GM18909 (cell line): Measurements from ENCODE around the gene LZTS2.
A peak's percentile ranks its signal among the peaks of the same experiment; 100 is the strongest.

Source experiments
- ATAC-seq: cut with Tn5 transposase; IDR thresholded peaks from one replicate; pipeline ENCODE4 v1.9.1; 2021; ENCODE audit warnings: mild to moderate bottlenecking; ENCODE audit not compliant: unreplicated experiment, poor library complexity

Gene LZTS2

GRCh38 chr10:101011517-101012423 is 12.2 kb downstream of the LZTS2 start:
- no peak for ATAC-seq

- ATAC-seq = peak; percentile 76
These were observed 13.1 kb downstream of the LZTS2 start for GRCh38 chr10:101012525-101013364.

- ATAC-seq = no peak
These were observed 13.8 kb downstream of the LZTS2 start for GRCh38 chr10:101013365-101013825.

DNA sequence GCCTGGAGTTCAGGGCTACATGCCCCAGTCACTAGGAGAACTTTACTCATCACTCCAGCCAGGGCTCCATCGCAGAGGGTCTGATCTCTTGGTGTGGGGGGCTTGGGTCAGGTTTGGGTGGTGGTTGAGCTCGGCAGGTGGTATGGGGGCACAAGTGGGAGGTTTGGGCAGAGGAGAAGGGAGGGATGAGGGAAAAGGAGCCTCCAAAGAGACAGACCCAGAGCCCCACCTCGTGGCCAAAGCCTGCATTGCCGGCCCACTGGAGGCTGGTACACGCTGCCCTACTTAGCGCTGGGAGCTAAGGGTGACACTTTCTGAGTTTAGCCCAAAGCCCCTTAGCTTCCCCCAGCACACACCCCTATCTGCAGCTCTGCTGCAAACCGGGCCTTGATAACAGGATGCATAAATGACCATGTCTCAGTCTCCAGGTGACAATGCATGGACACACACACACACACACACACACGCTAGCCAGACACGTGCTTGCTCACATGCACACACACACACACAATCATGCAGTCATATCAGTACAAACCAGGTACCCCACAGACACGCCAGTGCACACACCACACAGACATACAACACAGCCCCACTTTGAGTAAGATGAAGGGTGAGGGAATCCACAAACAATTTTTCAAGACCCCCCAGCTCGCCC is 14.7 kb downstream of the LZTS2 start:
- ATAC-seq = peak; percentile 47

- ATAC-seq = no peak
These were observed 15.5 kb downstream of the LZTS2 start for GRCh38 chr10:101014966-101015581.

GRCh38 chr10:101015582-101015973 is 16.0 kb downstream of the LZTS2 start:
- no peak for ATAC-seq

DNA sequence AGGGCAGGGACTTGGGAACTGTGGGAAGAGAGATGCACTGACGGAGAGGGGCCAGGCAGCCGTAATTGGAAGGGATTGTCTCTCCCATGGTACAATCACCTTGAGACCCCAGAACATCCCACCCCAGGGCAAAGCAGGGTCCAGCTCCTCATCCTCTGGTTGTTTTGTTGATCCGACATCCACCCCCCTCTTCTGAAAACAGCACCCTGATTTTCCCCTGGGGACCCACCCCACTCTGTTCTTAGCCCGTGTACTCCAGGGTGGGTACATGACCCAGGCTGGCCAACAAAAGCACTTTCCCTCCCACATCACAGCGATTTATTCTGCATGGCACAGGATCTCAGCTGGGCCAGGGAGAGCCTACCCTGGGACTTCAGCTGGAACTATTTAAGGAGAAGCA is 17.2 kb downstream of the LZTS2 start:
- ATAC-seq = no peak

DNA sequence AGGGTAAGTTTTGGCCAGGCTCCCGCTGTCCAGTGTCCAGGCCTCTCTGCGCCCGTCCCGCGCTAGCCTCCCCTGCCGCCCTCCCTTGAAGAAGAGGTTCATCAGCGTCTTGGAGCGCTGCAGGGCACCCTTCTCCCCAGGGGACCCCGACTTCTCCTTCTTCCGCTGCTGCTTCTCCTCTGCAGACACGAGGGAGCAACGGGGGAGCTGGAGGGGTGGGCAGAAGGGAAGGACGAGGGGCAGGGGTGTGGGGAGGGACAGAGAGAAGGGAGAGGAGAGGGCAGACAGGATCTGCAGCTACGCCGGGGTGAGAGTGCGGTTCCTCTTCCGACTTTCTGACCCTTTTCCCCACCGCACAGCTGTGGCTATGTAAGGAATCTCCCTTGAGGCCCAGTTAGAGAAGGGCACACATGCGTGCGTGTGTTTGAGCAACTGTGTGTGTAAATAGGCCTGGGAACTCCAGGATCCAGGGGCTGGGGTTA is 18.6 kb downstream of the LZTS2 start:
- ATAC-seq = no peak

DNA sequence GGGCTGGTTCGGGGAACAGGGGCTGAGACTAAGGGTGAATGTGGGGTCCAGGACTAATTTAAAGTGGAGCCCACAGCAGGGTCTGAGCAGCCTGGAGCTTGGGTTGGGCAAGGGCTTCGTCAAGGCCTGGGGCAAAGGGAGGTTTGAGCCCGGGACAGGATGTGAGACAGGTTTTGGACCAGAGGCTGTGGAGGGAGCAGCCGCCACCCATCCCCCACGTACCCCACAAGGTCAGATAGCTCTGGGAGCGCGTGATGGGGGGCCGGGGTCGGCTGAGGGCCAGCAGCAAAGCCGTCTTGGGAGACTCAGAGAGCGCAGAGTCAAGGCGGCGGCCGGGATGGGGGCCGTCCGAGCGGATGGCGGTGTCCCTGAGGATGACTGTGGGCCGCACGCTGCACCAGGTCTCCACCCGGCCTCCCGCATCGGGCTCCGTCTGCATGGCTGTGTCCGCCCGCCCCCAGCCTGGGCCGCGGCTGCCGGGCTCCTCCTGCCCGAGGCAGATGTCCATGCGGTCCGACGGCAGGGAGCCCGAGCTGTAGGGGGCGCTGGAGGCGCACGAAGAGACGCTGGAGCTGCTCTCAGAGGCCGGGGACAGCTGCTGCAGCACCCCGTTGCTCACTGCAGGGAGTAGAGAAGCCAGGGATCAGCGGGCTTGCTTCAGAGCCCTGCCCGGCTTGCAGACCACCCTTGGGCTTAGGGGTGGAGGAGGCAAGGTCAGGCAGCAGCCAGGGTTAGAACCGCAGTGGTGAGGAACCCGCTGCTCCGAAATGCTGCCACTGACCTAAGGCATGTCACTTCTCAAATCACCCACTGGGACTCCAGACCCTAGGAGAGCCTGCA is 19.2 kb downstream of the LZTS2 start:
- no peak for ATAC-seq

DNA sequence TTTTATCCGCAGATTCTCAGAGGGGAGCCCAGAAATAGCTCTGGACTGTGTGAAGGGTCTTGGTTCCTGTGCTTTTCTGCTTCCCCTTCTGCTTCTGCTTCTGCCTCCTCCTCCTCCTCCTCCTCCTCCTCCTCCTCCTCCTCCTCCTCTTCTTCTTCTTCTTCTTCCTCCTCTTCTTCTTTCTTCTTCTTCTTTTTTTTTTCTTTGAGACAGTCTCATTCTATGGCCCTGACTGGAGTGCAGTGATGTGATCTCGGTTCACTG is 19.8 kb downstream of the LZTS2 start:
- no peak for ATAC-seq

DNA sequence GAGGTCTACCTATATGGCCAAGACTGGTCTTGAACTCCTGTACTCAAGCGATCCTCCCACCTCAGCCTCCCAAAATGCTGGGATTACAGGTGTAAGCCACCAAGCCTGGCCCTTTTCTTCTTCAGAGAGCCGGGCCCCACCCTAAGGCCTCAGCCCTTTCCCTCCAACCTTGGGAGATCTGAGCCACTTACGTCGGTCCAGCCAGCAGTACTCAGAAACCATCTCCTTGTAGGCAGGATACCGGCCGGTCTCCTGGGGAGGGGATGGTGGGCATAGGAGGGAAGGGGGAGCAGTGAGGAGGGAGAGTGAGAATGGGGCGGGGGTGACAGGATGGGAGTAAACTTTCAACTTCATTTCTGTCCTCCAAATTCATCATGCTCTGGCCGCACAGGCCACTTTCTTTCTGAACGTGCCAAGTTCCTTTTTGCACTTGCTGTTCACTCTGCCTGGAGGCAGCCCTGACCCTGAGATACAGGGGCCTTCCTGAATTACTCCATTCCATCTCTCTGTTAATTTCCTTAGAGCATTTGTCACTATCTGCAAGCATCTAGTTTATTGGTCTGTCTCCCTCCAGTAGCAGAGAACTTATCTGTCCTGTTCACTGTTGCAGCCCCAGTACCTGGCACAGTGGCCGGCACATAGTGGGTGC is 20.9 kb downstream of the LZTS2 start:
- ATAC-seq = no peak

DNA sequence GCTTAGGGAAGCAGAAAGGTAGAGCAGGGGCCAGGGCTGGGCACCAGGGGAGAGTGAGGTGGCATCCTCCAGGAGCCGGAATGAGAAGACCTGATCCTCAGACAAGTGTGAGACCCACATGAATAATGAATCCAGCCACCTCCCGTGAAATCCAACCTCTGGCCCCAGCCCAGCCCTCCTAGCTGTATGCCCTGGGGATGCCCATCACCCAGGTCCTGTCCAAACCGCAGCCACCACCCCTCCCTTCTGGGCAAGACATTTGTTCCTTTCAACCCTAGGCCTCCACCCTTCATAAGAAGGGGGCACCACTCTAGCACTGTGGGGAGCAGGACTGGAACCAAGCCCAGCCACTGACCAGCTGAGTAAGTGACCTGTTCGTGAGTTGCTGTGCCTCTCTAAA is 21.6 kb downstream of the LZTS2 start:
- no peak for ATAC-seq

DNA sequence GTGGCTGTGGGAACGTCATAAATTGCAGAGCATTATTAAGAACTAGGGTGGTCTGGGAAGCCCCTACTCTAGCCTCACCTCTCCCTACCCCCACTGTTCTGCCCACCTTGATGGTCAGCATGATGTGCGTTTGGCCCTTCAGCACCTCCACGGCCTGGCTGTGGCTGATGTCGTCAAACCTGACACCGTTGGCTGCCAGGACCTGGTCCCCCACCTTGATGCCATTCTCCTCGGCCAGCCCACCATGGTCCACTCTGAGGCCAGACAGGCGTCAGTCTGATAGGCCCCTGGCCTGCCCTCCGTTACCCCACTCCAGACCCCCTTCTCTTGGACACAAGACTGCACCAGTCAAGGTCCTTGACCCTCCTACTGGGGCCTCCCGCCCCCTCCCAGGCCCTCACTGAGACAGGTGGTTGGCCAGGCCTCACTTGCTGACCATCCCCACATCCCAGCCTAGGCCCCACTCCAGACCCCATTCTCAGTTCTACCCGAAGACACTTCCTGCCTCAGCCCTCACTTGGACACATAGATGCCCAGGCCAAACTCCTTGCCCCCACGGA is 22.2 kb downstream of the LZTS2 start:
- no peak for ATAC-seq

GRCh38 chr10:101022967-101023705 is 23.5 kb downstream of the LZTS2 start:
- ATAC-seq = no peak

DNA sequence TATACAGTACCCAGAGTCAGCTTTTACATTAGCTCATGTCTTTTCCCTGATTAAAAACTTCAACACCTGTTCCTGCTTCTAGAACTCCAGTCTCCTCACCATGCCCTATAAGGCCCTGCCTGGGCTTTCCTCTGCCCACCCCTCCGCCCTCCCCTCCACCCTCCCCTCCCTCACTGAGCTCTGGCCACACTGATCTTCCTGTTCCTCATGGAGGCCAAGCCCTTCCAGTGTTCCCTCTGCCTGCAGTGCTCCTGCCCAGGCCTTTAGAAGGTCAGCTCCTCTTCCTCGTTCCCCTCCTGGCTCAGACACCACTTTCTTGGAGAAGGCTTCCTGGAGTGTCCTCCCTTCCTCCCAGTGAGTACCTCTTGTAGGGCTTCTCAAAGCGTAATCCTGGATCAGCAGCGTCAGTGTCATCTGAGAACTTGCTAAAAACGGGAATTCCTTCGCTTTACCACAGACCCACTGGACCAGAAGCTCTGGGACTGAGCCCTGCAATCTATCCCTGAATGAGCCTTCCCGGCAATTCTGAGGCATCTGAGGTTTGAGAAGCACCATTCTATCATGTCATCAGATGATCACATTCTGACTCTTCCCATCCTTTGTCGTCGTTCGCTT is 27.6 kb downstream of the LZTS2 start:
- ATAC-seq = no peak

DNA sequence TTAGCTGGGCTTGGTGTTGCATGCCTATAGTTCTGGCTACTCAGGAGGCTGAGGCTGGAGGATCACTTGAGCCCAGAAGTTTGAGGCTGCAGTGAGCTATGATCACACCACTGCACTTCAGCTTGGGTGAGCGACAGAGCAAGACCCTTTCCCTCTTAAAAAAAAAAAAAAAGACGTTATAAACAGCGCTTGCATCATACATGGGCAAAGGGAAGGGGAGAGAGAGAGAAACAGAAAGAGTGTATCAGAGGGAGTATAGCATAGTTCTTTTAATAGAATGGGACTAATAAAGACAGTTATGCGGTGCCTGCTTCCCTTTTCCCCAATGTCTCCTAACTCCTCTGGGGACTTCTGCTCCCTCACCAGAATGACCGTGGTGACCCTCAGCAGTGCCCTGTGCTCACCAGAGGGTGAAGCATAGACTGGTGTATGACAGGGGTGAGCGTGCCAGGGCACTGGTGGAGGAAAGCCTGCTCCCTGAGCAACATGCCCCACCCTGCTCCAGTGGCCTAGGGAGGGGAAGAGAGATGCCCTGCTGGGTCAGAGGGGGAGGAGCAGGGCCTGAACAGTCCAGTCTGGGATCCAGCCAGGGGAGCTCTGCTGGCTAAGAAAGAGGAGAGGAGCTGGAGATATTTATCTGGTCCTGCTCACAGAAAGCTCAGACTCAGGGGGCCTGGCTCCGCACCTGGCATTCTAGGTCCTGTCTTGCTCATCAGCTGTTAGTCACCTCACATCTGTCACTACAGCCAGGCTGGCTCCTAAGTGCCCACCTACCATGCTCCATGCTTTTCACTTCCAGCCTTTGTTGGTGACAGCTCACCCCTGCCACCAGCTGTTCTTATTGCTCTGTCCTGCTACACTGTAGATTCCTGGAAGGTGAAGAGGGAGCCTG is 29.1 kb downstream of the LZTS2 start:
- no peak for ATAC-seq
